UCSD-AML1 (cell line): ENCODE results near the gene KRT79.
"Not testable (repeated sequence)": the region's sequence is repeated elsewhere in the genome, so short reads cannot be mapped to it uniquely, and the experiment has no call there.

ENCODE experiments used
- DNase-seq: peaks from one replicate; lab custom pipeline; 2025; ENCODE audit not compliant: unreplicated experiment; lab: John Stamatoyannopoulos, UW

The KRT79 gene

DNA sequence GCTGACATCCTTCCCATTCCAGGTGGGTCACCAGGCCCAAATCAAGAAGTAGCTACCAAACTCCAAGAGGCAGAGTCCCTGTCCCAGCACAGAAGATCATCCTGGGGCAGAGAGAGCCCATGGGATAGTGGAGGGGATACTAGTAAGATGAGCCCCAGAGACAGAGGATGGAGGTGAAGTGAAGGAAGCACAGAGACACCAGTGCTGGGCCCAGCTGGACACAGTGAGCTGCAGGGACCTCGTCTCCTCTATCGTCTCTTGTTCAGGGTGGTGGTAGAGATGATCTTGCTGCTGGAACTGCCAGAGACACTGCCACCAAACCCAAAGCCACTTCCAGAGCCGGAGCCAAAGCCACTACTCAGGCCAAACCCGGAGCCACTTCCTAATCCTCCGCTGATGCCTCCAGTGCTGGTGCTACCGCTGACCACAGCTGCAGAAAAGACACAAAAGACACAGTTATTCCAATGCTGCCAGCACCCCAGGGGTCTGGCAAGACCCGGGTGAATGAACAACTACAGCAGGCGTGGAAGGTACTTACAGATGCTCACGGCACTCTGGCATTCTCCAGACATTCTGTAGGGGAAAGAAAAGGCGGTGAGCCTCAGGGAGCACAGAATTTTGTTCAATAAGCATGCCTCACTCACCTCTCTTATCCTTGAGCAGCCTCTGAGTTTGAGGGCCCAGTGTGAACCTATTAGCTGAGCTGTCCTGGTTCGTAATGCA lies 27.1 kb downstream of the KRT79 start:
- no peak for DNase-seq

DNA sequence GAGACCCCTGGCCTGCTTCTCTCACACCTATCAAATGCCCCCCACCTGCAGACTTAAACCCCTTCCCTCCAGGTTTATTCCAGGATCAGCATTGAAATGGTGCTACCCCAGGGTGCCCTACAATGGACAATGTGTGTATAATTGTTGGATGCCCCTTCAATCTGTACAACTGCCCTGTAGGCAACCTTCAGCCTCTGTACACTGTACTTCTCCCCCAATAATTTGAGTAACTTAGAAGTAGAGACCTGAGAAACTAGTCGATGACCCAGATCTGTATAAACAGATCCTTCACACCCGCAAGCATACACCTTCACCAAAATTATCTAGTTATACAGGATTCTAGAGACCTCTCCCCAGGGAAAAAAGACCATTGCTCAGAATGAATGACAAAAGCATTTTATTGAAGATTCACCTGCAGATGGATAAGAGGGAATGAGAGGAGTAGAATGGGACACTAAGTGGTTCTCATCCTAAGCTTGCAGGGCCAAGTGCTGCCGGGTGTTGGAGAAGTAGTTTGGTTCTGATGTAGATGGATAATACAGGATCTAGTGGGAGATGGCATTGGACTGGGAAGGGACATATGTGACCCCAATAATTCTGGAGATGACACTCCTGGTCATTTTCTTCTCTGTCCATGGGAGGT lies 27.8 kb downstream of the KRT79 start:
- no peak for DNase-seq

DNA sequence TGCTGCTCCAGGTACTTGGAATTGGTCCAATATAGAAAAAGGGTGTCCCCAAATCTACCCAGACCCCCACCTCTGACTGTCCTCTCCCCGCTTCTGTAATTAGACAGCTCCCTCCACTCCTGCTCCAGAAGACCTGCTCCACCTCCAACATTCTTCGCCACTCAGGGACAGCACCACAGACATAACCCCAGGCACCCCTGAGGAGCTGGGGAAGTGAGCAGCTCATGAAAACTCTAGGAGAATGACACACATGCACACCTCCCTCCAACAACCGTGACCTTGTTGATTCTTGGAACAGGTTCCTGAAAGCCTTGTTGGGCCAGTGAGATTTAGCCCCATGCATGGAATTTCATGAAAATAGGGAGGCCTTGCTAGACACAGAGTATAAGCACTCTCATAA lies 28.4 kb downstream of the KRT79 start:
- no peak for DNase-seq

DNA sequence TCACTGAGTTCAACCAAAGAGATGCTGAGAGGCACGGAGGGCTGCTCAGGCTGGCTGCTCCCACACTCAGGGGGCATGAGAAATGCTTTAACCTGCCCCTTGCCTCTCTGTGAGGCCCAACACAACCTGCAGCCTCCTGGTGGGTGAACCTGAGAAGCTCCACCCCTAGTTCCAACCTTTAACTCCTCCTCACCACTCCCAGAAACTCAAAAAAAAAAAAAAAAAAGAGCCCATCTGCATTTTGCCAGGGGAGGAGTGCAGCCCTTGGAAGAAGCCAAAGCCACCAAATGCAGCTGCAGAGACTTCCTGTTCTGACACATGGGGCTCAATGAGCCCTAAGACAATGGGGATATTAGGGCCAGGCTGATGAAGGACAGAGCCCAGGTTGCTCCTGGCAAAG lies 29.1 kb downstream of the KRT79 start:
- no peak for DNase-seq

DNA sequence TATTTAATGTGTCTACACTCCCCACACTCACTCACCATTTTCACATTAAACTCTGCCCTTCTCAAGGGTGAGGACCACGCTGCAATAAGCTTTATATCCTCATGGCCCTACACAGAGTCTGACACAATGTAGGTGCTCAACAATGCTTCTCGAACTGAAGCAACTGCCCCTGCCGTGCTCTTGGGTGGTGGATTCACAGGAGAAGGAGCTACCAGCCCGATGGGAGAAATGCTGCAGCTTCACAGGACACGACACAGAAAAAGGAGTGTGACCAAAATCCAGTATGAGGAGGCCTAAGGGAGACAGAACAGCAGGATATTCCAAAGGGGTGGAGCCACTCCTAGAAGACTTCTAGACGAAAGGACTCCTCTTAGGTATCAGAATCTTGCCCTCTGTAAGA lies 31.7 kb downstream of the KRT79 start:
- no peak for DNase-seq

DNA sequence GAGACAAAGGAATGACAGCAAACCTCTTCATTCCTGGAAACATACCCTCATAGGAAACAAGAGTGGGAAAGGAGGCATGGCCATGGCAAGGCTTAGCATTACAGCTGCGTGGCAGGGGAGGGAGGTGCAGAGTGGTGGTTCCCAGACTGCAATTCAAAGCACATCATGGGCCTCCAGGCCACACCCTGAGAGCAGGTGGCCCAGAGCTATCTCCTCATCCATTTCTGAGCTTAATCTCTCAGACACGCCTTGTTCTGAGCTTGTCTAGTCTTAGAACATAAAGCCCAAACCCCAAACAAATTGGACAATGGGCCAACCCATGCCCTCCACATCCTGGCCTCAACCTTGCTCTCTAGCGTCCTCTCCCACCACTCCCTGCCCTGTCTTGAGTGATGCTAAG lies 32.3 kb downstream of the KRT79 start:
- no peak for DNase-seq

DNA sequence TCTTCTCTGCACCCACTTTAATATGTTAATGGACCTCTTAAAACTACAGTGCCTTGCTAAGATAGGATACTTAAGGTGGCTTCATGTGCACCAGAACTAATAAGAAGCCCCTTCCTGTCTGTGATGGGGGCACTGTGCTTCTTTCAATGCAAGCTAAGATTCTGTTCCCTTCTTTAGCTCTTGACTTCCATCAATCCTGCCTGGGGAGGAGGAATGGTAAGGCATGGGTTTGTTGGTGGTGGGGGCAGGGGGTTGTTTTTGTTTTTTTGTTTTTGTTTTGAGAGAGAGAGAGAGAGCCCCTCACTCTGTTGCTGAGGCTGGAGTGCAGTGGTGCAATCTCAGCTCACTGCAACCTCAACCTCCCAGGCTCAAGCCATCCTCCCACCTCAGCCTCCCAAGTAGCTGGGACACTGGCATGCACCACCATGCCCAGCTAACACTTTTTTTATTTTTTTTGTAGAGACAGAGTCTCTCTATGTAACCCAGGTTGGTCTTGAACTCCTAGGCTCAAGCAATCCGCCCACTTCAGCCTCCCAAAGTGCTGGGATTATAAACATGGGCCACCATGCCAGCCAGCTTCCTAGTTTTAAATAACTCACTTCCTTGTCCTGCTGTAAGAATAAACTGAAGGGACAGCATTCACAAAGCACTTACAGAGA lies 33.7 kb downstream of the KRT79 start:
- DNase-seq, result no peak

DNA sequence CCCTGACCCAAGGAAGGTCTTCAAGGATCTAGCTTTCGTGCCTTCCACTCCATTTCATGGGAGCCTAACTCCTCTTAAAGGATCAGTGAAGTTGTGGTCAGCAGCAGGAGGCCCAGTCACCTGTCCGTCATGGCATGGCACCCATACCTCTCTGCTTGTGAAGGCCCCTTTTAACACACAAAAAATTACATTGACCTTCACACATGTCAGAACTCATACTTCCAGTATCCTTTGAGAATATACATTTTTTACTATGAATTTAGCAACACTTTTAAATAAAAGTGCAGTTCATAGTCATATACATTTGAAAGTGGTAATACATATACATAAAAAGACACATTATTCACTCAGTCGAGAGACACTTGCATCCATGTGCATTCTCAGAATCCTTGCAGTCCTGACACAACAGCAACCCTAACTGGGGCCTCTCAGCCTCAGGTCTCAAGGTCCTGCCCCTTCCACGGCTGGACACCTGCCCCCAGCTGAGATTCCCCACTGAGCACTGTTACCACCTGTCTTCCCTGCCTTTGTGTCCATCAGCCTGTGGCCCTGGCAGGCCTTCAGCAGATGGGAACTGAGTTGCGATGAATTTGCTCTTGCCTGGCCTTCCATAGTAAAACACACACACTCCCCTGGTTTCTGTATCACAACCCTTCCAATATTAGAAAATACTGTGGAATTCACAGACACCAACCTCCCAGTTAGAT lies 34.5 kb downstream of the KRT79 start:
- no peak for DNase-seq

DNA sequence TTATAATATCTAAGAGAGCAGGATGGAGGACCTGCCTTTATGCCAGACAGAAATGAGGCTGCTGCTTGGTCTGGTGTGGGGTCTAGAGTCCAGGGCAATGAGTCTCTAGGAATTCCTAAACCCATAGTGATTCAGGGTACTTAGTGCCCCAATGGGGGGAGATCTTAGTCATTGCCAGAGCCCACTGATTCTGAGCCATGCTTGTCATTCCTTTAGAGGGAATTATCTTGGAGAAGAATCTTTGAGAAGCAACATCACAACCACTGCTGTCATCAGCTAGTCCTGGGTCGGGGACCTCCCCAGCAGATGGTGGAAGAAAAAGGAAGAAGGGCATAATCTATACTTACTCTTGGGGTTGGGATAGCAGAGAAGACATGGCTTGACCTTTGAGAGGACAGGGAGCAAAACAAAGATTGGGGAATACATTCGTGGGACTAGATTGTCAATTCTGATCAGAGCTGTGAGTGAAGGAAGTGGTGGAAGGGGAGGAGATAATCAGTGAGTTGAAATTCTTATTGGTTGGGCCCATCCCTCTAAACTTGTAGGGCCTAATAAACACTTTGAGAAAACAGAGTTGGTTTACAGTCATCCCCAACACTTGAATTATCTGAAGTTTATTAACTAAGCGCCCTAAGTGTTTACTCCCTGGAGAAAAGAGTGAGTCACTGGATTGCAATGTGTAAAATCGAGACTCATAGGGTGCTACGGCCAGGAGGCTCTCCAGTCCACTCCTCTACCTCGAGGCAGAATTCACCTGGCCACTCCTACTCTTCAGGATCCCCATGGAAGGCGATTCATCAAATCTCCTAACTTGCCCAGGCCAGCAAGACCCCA lies 35.2 kb downstream of the KRT79 start:
- DNase-seq, result no peak

DNA sequence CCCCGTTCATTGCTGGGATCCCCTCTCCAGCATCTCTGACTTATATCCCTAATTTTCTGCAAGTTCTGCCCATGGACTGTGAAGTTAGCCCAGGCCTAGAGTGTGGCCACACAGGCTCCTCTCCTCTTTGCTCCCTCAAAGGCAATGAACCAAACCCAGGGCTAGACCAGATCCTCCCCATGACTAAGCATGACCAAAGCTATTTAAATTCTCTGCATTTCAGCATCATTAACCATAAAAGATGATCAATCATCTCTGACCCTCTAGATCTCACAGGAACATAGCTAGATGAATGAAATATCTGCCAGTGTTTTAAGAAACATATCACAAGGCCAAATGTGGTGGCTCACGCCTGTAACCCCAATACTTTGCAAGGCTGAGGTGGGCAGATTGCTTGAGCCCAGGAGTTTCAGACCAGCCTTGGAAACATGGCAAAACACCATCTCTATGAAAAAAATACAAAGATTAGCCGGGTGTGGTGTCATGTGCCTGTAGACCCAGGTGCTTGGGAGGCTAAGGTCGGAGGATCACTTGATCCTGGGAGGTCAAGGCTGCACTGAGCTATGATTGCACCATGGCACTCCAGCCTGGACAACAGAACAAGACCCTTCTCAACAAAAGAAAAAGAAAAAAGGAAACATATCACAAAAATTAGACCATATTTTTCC lies 36.0 kb downstream of the KRT79 start:
- DNase-seq, result no peak

DNA sequence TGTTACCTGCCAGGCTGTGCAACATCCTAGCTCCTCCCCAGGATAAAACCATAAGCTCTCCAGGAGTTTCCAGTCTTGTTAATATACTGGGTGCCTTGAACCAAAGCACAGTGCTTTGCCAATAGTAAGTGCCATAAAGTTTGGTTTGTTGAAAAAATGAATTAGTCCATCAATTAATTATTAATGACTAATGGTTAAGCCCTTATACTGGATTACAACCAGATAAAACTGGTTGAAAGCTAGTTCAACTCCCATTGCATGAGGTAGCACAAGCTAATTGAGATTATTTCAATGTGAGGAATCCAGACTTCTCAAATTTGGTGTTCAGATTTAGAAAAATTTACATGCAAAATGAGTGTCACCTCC lies 36.6 kb downstream of the KRT79 start:
- DNase-seq, result no peak

DNA sequence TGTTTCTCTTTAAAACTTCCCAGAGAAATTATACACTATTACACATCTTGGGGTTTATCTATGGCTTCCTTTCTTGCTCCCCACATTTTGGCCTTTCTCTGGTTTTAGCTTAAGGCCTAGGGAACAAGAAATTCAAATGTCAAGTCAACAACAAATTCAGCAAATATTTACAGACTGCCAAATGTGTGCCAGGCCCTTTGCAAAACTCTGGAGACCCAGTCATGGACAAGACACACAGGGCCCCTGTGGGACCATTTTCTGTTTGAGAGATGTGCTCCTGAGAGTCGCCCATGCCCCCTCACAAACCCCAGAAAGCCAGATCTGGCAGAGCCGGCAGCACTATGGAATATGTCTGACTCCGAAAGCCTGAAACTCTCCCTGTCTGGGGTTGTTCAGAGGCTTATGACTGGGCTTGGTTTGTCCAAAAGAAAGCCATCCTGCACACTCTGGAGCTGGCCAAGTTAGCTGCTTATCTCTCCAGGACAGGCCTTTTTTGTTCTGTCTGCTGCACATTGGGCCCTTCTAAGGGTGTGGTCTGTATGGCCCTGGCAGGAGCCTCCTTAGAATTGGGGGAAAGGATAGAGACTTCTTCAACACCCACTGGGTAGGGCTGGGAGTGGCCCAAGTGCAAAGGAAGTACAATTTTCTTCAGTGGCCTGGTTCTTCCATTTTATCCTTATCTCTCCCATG lies 37.1 kb downstream of the KRT79 start:
- DNase-seq, result no peak

DNA sequence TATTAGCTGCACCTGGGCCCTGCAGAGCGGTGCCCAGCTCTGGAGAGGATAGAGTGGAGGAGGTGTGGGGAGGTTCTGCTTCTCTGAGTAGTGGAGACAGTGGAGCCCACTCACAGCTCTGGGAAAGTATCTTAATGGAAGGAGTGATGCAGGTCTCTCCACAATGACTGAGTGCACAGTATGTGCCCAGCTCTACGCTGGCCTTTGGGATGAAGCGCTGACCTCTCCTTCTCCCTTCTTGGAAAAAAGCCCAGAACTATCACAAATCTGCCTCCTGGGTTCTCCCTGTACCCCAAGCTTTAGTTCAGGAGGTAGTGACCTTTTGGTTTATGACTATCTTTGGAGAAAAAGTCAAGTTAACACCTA lies 37.7 kb downstream of the KRT79 start:
- DNase-seq, result no peak

DNA sequence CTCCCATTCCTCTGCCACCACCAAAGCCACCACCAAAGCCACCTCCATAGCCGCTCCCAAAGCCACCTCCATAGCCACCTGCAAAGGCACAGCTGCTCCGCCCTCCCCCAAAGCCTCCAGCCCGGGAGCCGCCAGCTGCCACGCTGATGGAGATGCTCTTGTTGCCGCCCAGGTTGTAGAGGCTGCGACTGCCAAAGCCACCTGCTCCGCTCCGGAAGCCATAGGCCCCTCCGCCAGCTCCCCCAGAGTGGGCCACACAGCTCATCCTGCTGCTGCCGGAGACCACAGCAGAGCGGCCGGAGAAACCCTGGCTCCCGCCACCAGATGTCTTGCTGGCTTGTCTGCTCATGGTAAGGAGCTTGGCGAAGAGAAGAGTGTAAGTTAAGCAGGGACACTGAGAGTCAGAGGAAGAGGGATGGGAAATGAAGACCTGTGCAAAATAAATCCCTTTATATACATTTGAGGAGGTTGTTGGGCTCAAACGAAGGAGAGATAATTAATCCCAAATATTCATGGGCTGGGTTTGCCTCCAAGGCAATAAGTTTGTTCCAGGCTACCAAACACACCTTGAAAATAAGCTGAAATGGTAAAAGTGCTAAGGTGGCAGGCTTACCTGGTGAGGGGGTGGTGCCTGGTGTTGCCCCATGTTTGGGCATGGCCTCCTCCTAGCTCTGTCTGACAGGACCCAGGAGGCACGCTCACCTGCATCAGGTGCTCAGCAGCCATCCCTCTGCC lies 38.2 kb downstream of the KRT79 start, which contains the start of gene KRT3:
KRT3 (minus strand) TSS at position 424 of the 735 bp plus-strand sequence; CDS start at position 349, 75 bp downstream.
- no peak for DNase-seq

DNA sequence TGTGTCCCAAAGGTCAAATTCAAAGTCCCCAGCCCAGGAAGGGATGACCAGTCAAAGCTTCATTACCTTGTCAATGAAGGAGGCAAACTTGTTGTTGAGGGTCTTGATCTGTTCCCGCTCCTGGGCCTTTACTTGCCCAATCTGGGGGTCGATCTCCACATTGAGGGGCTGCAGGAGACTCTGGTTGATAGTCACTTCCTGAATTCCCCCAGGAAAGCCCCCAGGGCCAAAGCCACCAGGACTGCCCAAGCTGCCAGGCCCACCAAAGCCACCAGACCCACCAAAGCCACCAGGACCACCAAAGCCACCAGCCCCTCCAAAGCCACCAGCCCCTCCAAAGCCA lies 38.8 kb downstream of the KRT79 start:
- not testable (repeated sequence) for DNase-seq

DNA sequence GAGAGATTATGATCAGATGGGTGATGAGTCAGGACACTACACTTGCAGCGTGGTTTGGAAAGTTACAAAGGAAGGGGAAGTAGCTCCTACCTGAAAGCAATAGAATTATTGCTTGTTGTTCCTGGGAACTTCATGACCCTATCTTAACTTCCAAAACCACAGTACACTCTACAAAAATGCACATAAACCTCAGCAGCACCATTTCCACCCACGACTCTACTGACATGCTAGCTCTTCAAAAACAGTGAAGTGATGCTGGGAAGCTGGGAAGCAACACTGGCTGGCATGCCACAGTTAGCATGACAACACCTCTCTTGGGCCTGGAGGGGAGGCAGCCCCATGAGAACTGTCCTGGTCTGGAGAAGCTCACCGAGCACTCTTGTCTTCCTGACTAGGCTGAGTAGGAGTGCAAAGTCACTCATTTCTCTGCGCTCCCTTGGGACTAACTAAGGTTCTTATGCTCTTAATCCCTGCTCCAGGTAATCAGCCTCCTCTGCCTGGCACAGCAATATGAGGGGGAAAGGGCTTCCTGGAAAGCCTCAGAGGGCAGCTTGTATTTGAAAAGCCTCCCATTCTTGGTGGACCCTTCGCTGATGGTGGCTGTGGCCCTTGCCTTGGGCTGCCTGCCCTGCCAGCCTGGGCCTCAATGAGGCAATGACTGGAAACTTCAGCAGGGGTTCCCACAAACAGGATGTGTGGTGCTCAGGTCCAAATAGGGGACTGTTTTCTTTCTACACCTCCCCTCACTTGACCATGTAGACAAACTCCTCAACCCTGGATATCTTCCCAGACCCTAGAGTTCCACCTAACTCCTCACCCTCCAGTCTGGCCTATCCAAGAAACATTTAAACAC lies 39.4 kb downstream of the KRT79 start:
- DNase-seq, result no peak

DNA sequence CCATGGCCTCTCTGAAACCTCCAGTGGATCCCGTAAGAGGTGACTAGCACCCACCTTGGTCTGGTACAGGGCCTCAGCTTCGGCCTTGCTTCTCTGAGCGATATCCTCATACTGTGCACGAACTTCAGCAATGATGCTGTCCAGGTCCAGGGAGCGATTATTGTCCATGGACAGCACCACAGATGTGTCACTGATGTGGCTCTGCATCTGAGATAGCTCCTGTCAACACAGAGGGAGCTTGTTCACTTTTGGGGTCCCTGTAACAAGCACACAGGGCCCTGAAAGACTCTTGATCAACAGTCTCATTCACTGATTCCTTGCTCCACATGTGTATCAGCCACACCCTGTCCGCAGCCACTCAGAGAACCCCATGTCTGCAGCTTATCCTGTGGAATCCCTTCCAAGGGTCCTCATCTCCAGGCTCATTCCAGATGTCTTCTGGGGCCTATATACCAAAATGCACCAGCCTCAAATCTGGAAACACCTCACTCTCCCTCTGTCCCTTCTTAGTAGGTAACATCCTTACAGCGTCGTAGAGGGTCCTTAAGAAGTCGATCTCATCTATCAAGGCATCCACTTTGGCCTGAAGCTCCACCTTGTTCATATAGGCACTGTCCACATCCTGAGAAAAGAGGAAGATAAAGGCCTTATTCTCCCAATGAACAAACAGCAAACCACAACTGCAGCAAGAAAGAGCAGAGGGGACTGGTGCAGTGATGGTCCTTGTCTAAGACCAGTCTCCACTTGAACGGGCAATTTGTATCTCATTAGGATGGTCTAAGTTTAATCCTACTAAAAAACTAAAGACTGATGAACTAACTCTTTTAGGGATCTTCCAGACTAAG lies 41.7 kb downstream of the KRT79 start:
- DNase-seq, result no peak
